Stimulated activated CD8-positive, alpha-beta memory T cell treated with anti-CD3 and anti-CD28 coated beads, Interleukin-15, amount 100 ng/mL, for 24 hours (primary cell): ENCODE results near the gene EXOC1.

Source experiments
- DNase-seq: peaks from one replicate; pipeline ENCODE4 v3.0.0-alpha.2; 2020; ENCODE audit warnings: low read depth

The EXOC1 gene

DNA sequence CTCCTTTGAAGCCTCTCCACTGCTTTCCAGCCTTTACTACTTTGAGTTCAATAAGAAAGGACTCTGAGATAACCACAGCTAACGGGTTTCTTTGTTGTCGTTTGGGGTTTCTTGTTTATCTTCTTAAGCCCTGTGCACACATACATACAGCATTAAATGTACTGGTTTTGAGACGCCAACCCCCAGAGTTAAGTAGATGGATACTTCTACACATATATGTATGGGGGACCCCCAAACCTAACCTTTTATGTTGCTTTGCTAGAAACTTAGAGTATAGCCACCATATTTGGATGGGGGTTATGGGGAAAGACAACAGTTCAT lies 96.0 kb downstream of the EXOC1 start:
- no peak for DNase-seq

- no peak for DNase-seq
Observed at GRCh38 chr4:55951191-55951922, 97.9 kb downstream of the EXOC1 start.
